B cell (primary cell): ENCODE data around the gene FEV. TPM values are rescaled to one million over a fixed set of nuclear protein-coding genes. Genes with fewer than 3 reads are reported as not detected.

Source experiments
- ATAC-seq: fragments of 200-7000 bp; cut with Tn5 transposase; one replicate; pipeline ENCODE4 v1.10.0; 2021; ENCODE audit warnings: low read depth, mild to moderate bottlenecking, moderate number of reproducible peaks, moderate library complexity
- CTCF ChIA-PET: fragments of 350-600 bp; sonication (Branson Sonifier 250); formaldehyde crosslinking; loops from one replicate; lab custom pipeline; 2021; ENCODE audit warnings: antibody characterized with exemption, inconsistent platforms; lab: Charles Lee
- POLR2A ChIA-PET: fragments of 350-600 bp; sonication (Branson Sonifier 250); formaldehyde crosslinking; loops from one replicate; lab custom pipeline; 2021; ENCODE audit warnings: antibody characterized with exemption; lab: Charles Lee
- DNase-seq: peaks from one replicate; pipeline ENCODE4 v3.0.0; 2013
- H2AFZ ChIP-seq: 2 replicates; pipeline ENCODE4 v1.6.1; 2012; ENCODE audit warnings: mild to moderate bottlenecking, low read depth, low read length; ENCODE audit not compliant: insufficient read depth, poor library complexity, severe bottlenecking
- H3K27ac ChIP-seq, 2 donors: 1 replicate in 1 of 2; 2 replicates in 1 of 2; pipeline ENCODE4 v1.5.1; 2012 to 2013; ENCODE audit warnings: low read length in 2 of 2, mild to moderate bottlenecking in 2 of 2, moderate library complexity in 1 of 2
- H3K27me3 ChIP-seq, 4 experiments: fragments of 200-600 bp in 1 of 4; sonication (generic) in 1 of 4; replicated peaks in 1 of 4; 1 replicate in 2 of 4; 2 replicates in 2 of 4; pipeline versions ENCODE4 v1.6.1 to v1.7.0; 2013 to 2016; ENCODE audit warnings: low read length in 3 of 4, mild to moderate bottlenecking in 2 of 4, mixed read lengths in 1 of 4, moderate library complexity in 1 of 4; ENCODE audit not compliant: insufficient read depth in 4 of 4, control insufficient read depth in 3 of 4; ENCODE audit errors: control extremely low read depth in 1 of 4
- H3K36me3 ChIP-seq, 2 experiments: replicated peaks in 1 of 2; 1 replicate in 1 of 2; 2 replicates in 1 of 2; pipeline versions ENCODE4 v1.6.1 to v1.7.1; 2013; ENCODE audit warnings: low read length in 1 of 2; ENCODE audit not compliant: insufficient read depth in 2 of 2, control insufficient read depth in 1 of 2; ENCODE audit errors: control extremely low read depth in 1 of 2, extremely low read depth in 1 of 2
- H3K4me1 ChIP-seq, 2 donors: fragments of 200-600 bp in 1 of 2; sonication (generic) in 1 of 2; 1 replicate in 1 of 2; 2 replicates in 1 of 2; pipeline versions ENCODE4 v1.5.1 to v1.6.1; 2013 to 2017; ENCODE audit warnings: low read length in 2 of 2; ENCODE audit not compliant: control insufficient read depth in 2 of 2, insufficient read depth in 2 of 2
- H3K4me2 ChIP-seq: replicated peaks from 2 replicates; pipeline ENCODE3; 2012; ENCODE audit warnings: mild to moderate bottlenecking, low read depth, low read length; ENCODE audit not compliant: poor library complexity, severe bottlenecking
- H3K4me3 ChIP-seq, 5 experiments: fragments of 200-600 bp in 1 of 5; sonication (generic) in 1 of 5; 1 replicate in 3 of 5; 2 replicates in 2 of 5; pipeline versions ENCODE4 v1.5.1 to v1.7.0; 2011 to 2016; ENCODE audit warnings: low read length in 4 of 5, mild to moderate bottlenecking in 4 of 5, low read depth in 2 of 5, control low read depth in 1 of 5, moderate library complexity in 1 of 5; ENCODE audit not compliant: insufficient read depth in 1 of 5; ENCODE audit errors: control extremely low read depth in 1 of 5, extremely low read depth in 1 of 5
- H3K79me2 ChIP-seq: fragments of 200-600 bp; sonication (generic); one replicate; pipeline ENCODE4 v1.6.0; 2016; ENCODE audit warnings: low read length; ENCODE audit not compliant: control insufficient read depth, insufficient read depth
- H3K9ac ChIP-seq: fragments of 200-600 bp; sonication (generic); 2 replicates; pipeline ENCODE4 v1.6.1; 2017; ENCODE audit warnings: mild to moderate bottlenecking, low read length, moderate library complexity
- H3K9me3 ChIP-seq, 3 donors: one replicate each; pipeline versions ENCODE4 v1.6.1 to v1.7.1; 2013; ENCODE audit warnings: low read length in 2 of 3; ENCODE audit not compliant: control insufficient read depth in 2 of 3, insufficient read depth in 1 of 3; ENCODE audit errors: control extremely low read depth in 1 of 3
- H4K20me1 ChIP-seq: 2 replicates; pipeline ENCODE4 v1.6.0; 2012; ENCODE audit warnings: mild to moderate bottlenecking, low read length; ENCODE audit not compliant: insufficient read depth, control insufficient read depth, poor library complexity, severe bottlenecking
- H3K27ac Mint-ChIP-seq: one replicate; pipeline ENCODE4 v1.8.0; 2021; ENCODE audit warnings: mixed read lengths
- H3K27me3 Mint-ChIP-seq: one replicate; pipeline ENCODE4 v1.8.0; 2021; ENCODE audit warnings: mixed read lengths
- H3K4me1 Mint-ChIP-seq: one replicate; pipeline ENCODE4 v1.8.0; 2021; ENCODE audit warnings: mixed read lengths
- H3K4me3 Mint-ChIP-seq: one replicate; pipeline ENCODE4 v1.8.0; 2021; ENCODE audit warnings: mixed read lengths
- H3K9me3 Mint-ChIP-seq: one replicate; pipeline ENCODE4 v1.8.0; 2022; ENCODE audit warnings: mixed read lengths; ENCODE audit not compliant: insufficient read depth
- EZH2 ChIP-seq: IDR thresholded peaks from 2 replicates; pipeline ENCODE4 v1.6.1; 2012; ENCODE audit warnings: borderline replicate concordance, low read depth, mild to moderate bottlenecking, moderate library complexity, low read length; ENCODE audit not compliant: insufficient read depth, poor library complexity, severe bottlenecking
- WGBS: methylation state at CpG from one replicate; pipeline ENCODE4 v1.1.5; 2013; ENCODE audit warnings: missing lambda C conversion rate; ENCODE audit not compliant: insufficient coverage; 5-methylcytosine and 5-hydroxymethylcytosine counted together
- intact Hi-C: fragments of 100-400 bp; cut with micrococcal nuclease; formaldehyde crosslinking; loops from one replicate; pipeline ENCODE4 v1.10.0; 2022
- polyA plus RNA-seq: library from polyadenylated mRNA; depleted of rRNA; stranded (reverse); fragments of >200 nt; gene quantifications from 2 replicates; pipeline ENCODE4 v1.2.3, GENCODE V29; 2012
- total RNA-seq, 2 donors: library from RNA; stranded (reverse); fragments of 120-200 nt in 1 of 2; gene quantifications; 1 replicate in 1 of 2; 2 replicates in 1 of 2; pipeline versions ENCODE4 v1.2.3 to v1.2.4, GENCODE V29; 2013 to 2022
- TF ChIP-seq, protein P1 (sequence below): fragments of 200-600 bp; IDR thresholded peaks from one replicate; pipeline ENCODE4 v1.8.0; 2022; ENCODE audit warnings: antibody characterized with exemption, mild to moderate bottlenecking

The FEV gene
- total and polyA plus RNA-seq, 2 donors (not counting 1 experiment from before 2014, with no cell fraction given), result not detected

DNA sequence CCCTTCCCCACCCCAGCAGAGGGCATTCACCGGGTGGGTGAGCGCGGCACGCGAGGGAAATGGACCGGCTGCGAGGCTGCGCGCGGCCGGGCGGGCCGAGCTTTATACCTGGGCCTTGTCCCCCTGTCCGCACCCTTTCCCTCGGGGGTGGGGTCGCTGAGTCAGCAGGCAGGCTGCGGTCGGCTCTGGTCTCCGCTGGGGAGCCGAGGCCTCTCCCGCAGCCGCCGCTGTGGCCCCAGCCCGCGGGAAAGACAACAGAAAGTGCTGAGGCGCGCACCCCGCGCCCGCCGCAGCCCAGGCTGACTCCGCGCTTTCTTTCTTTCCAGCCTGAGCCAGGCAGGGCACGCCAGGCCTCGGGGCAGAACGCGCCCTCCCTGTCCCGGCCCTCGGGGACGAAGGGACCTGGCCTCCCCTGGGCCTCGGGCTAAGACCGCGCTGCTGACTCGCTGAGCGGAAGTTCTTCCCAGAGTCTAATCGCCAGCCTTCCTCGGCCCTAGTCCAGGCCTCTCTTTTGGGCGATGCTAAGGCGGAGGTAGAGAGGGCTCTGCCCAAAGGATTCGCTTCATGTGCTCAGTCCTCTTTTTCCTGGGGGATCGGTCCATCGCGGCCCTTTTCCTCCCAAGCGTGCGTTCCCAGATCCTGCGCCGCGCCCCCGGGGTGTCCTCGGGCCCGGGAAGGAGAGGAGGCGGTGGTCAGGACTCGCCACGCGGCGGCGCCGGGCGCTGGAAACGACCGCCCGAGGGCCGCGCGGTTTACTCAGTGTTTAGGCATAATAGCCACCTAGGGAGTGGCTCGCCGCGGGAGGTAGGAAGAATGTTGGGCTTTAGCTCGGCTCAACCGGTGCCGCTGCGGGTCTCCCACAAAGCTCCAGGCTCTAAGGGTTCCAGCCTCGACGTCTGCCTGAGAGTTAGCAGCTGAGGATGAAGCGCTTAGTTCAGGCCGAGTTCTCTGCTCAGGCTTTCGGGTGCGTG lies 8.6 kb upstream of the FEV start, which contains the start of gene CRYBA2:
Gene CRYBA2 (minus strand): TSS at position 78 of the 971 bp plus-strand sequence. CDS start 246 bp downstream, outside the sequence.
- H2AFZ ChIP-seq, result peak within 1 kb of the TSS; percentile 46
- H3K36me3 ChIP-seq, result no peaks in the 10 kb centered on the region
- no peak within 1 kb of the TSS for H3K27ac ChIP-seq
- 7% methylated on average over 87 of the region's 88 CpGs for WGBS
- H3K9me3 ChIP-seq, result peaks cover 0 to 37% (median 0%) of the 10 kb centered on the region in 3 donors
- H3K79me2 ChIP-seq, result no peaks in the 10 kb centered on the region
- ChIA-PET POLR2A (no interaction called here), CTCF (interaction anchor here (1.2 to 3.3 kb wide), 5 partner anchors 12 to 166 kb away, joined by 3 to 17 read pairs (median 7); no protein-coding TSS in a partner anchor)
- H3K9me3 Mint-ChIP-seq, result no peaks in the 10 kb centered on the region
- peak within 1 kb of the TSS; percentile 71 for H3K4me2 ChIP-seq
- H3K27me3 Mint-ChIP-seq, result peaks cover 73% of the 10 kb centered on the region
- H3K27me3 ChIP-seq, result peaks cover 0 to 96% (median 66%) of the 10 kb centered on the region in 4 experiments
- H3K27ac Mint-ChIP-seq, result no peak within 1 kb of the TSS
- peaks cover 27 to 36% of the 10 kb centered on the region in 2 donors for H3K4me1 ChIP-seq
- H4K20me1 ChIP-seq, result no peaks in the 10 kb centered on the region
- H3K4me1 Mint-ChIP-seq, result peaks cover 15% of the 10 kb centered on the region
- no peak for TF ChIP-seq EZH2
- TF ChIP-seq, protein P1, sequence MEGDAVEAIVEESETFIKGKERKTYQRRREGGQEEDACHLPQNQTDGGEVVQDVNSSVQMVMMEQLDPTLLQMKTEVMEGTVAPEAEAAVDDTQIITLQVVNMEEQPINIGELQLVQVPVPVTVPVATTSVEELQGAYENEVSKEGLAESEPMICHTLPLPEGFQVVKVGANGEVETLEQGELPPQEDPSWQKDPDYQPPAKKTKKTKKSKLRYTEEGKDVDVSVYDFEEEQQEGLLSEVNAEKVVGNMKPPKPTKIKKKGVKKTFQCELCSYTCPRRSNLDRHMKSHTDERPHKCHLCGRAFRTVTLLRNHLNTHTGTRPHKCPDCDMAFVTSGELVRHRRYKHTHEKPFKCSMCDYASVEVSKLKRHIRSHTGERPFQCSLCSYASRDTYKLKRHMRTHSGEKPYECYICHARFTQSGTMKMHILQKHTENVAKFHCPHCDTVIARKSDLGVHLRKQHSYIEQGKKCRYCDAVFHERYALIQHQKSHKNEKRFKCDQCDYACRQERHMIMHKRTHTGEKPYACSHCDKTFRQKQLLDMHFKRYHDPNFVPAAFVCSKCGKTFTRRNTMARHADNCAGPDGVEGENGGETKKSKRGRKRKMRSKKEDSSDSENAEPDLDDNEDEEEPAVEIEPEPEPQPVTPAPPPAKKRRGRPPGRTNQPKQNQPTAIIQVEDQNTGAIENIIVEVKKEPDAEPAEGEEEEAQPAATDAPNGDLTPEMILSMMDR, result no peak
- peak within 1 kb of the TSS in 3 of 5 experiments; percentile 7 to 29 (median 11) for H3K4me3 ChIP-seq
- H3K4me3 Mint-ChIP-seq, result peak within 1 kb of the TSS; percentile 34
- intact Hi-C loops, result loop anchor here (10.0 kb wide), 1 partner anchor 61 kb away; no protein-coding TSS in a partner anchor
- DNase-seq (peak; percentile 34), ATAC-seq (no peak)
- H3K9ac ChIP-seq, result peak within 1 kb of the TSS; percentile 23
